ENCODE results near the gene PFDN1.

DNA sequence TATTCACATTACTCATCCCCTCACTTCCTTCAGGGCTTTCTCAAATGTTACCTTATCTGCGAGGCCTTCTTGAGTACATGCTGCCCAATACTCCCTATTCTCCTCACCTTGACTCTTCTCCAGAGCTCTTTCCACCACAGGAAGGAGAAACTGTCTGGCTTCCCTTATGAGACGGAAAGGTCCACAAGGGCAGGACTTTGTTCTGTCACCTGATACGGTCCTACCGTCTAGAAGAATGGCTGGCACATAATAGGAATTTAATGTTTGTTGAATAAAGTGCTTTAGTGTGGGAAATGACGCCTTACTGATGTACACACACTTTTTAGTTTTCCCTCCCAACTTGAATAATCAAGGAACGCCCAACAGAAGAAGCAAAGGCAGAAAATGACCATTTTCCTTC is 52.5 kb downstream of the PFDN1 start:
- TF ChIP-seq TAF1 (IDR thresholded peaks at IDR 0.05; ENCODE audit: low read depth, low read length) (no peak), POLR2AphosphoS5 (IDR thresholded peaks at IDR 0.05; ENCODE audit: low read depth, low read length) (no peak), POLR2A (IDR thresholded peaks at IDR 0.05; ENCODE audit: low read depth, low read length) (no peak)

Data from GM12891 (cell line).